HL-60 (cell line): ENCODE data around the gene CCDC15.

ENCODE experiments used
- CTCF ChIP-seq: IDR thresholded peaks from one replicate; pipeline ENCODE4 v1.5.1; 2011; ENCODE audit warnings: low read length, control low read depth, inconsistent platforms; ENCODE audit not compliant: insufficient read depth
- GABPA ChIP-seq: IDR thresholded peaks from 2 replicates; pipeline ENCODE4 v1.6.1; 2012; ENCODE audit warnings: low read depth
- POLR2AphosphoS5 ChIP-seq: IDR thresholded peaks from 2 replicates; pipeline ENCODE4 v1.6.1; 2012; ENCODE audit warnings: low read depth
- REST ChIP-seq: IDR thresholded peaks from 2 replicates; pipeline ENCODE4 v1.6.1; 2012; ENCODE audit warnings: low read depth; ENCODE audit not compliant: insufficient replicate concordance

DNA sequence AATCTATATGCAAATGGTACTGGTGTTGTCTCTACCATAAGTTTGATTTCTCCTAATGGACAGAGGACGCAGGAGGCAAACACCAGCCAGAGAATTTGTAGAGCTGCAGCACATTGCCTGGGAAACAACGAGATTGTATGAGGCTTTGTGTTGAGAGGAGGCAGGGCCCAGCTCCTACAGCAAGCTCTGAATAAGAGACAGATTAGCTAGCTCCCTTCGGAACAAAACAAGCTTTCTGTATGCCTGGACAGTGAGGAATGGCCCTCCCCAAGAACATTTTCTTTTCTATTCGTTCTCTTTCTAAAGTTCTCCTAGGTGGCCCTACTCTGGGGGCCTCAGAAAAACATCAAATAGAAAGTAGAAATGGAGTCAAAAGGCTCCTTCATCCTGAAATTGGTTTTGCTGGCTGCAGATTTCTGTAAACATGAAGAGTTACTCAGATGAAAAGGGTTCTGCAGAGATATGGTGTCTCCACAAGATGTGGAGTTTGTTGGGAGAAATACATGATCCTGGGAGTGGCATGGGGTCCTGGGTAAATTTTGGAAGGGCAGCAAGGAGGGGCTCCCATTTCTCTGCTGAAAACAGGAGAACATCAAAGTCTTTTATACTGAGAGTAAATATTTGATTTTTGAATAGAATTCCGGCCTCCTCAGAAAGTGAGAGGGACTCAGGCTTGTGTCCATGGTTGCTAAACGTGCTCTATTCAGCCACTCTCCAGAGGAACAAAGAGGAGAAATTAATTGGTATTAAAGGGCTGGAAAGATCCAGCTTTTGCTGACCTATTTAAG, 11.3 kb upstream of the CCDC15 start:
- TF ChIP-seq CTCF (no peak), GABPA (no peak), REST (no peak), POLR2AphosphoS5 (no peak)
